GM12878 (cell line): Measurements from ENCODE around the gene RIC8B. TPM values are rescaled to one million over a fixed set of nuclear protein-coding genes. Genes with fewer than 3 reads are reported as not detected.

Source experiments
- ATAC-seq: fragments of 200-7000 bp; cut with Tn5 transposase; 3 replicates; pipeline ENCODE4 v1.9.1; 2020; ENCODE audit warnings: mild to moderate bottlenecking, moderate library complexity
- BruUV-seq: library from RNA; stranded (reverse); fragments of 400-500 nt; replicated peaks from 2 replicates; lab custom pipeline; 2021; lab: Mats Ljungman, UMichigan
- CTCF ChIA-PET: fragments of 300-600 bp; sonication (Branson Sonifier 250); formaldehyde crosslinking; extraction: SDS; loops from one replicate; lab custom pipeline; 2021; ENCODE audit warnings: inconsistent platforms; lab: Yijun Ruan, JAX
- POLR2A ChIA-PET: fragments of 350-600 bp; formaldehyde crosslinking; extraction: SDS; loops from one replicate; lab custom pipeline; 2021; ENCODE audit warnings: inconsistent platforms; lab: Charles Lee
- RAD21 ChIA-PET: fragments of 300-600 bp; sonication (Branson Sonifier 250); formaldehyde crosslinking; loops from one replicate; lab custom pipeline; 2023; ENCODE audit warnings: antibody characterized with exemption; ENCODE audit not compliant: unreplicated experiment; lab: Charles Lee
- SMC1A ChIA-PET: fragments of 300-600 bp; sonication (Branson Sonifier 250); formaldehyde crosslinking; loops from one replicate; lab custom pipeline; 2023; ENCODE audit not compliant: unreplicated experiment, uncharacterized antibody; lab: Charles Lee
- DNase-seq: peaks from one replicate; pipeline ENCODE4 v3.0.0-alpha.2; 2011; ENCODE audit warnings: low read depth, low spot score
- FAIRE-seq: peaks from 3 replicates; lab custom pipeline; 2011; peaks lifted over from hg19 to GRCh38; lab: Jason Lieb, UNC
- H2AFZ ChIP-seq: 2 replicates; pipeline ENCODE4 v1.6.0; 2011; ENCODE audit warnings: low read depth, low read length, control low read depth; ENCODE audit not compliant: control insufficient read depth
- H3K27ac ChIP-seq: 2 replicates; pipeline ENCODE4 v1.5.1; 2011; ENCODE audit warnings: control low read depth; ENCODE audit not compliant: control insufficient read depth, insufficient read depth
- H3K27me3 ChIP-seq, 2 experiments: replicated peaks in 1 of 2; 2 replicates each; pipeline versions ENCODE4 v1.6.0 to v1.6.1; 2011; ENCODE audit warnings: low read length in 1 of 2; ENCODE audit not compliant: control insufficient read depth in 2 of 2, insufficient read depth in 2 of 2
- H3K36me3 ChIP-seq, 2 experiments: 2 replicates each; pipeline ENCODE4 v1.5.1; 2011; ENCODE audit warnings: low read length in 1 of 2; ENCODE audit not compliant: control insufficient read depth in 2 of 2, insufficient read depth in 2 of 2
- H3K4me1 ChIP-seq: 2 replicates; pipeline ENCODE4 v1.6.1; 2011; ENCODE audit warnings: mild to moderate bottlenecking, low read length, moderate library complexity, mixed read lengths; ENCODE audit not compliant: control insufficient read depth, insufficient read depth
- H3K4me2 ChIP-seq: 2 replicates; pipeline ENCODE4 v1.6.0; 2011; ENCODE audit warnings: control low read depth; ENCODE audit not compliant: control insufficient read depth, insufficient read depth
- H3K4me3 ChIP-seq: fragments of 200-600 bp; sonication (generic); 2 replicates; pipeline ENCODE4 v1.5.1; 2016
- H3K79me2 ChIP-seq: 2 replicates; pipeline ENCODE4 v1.6.0; 2011; ENCODE audit warnings: low read length; ENCODE audit not compliant: control insufficient read depth, insufficient read depth
- H3K9ac ChIP-seq: 2 replicates; pipeline ENCODE4 v1.8.0; 2011; ENCODE audit warnings: low read length, control low read depth, mixed read lengths; ENCODE audit not compliant: control insufficient read depth, insufficient read depth
- H3K9me3 ChIP-seq: replicated peaks from 3 replicates; pipeline ENCODE4 v1.5.1; 2011; ENCODE audit warnings: mild to moderate bottlenecking, low read length; ENCODE audit not compliant: control insufficient read depth, insufficient read depth
- H4K20me1 ChIP-seq: 2 replicates; pipeline ENCODE4 v1.6.0; 2011; ENCODE audit not compliant: control insufficient read depth, insufficient read depth
- MYB ChIP-seq: fragments of 150-350 bp; IDR thresholded peaks from 2 replicates; pipeline ENCODE4 v1.6.1; 2014; ENCODE audit warnings: mild to moderate bottlenecking, low read depth, low read length, borderline replicate concordance
- WGBS: methylation state at CpG from one replicate; pipeline ENCODE4 v1.1.6; 2016; ENCODE audit warnings: low lambda C conversion rate; ENCODE audit not compliant: insufficient replicate concordance, insufficient coverage; ENCODE audit errors: missing lambda C conversion rate; 5-methylcytosine and 5-hydroxymethylcytosine counted together
- in situ Hi-C: fragments of 300-500 bp; cut with MboI; formaldehyde crosslinking; loops from 9 replicates; pipeline ENCODE4 v1.14.3; 2018; ENCODE audit warnings: mixed read lengths
- intact Hi-C: fragments of 100-400 bp; cut with micrococcal nuclease; formaldehyde crosslinking; loops from one replicate; pipeline ENCODE4 v1.14.2; 2022; ENCODE audit not compliant: unreplicated experiment
- polyA plus RNA-seq, 11 experiments: library from polyadenylated mRNA; depleted of rRNA in 4 of 11; unstranded in 6 of 11; stranded (reverse) in 5 of 11; fragments of >200 nt; fragmentation: Nextera tagmentation in 4 of 11; fragmentation: Illumina TruSeq in 1 of 11; extraction: Ambion mirVana in 4 of 11; extraction: Trizol in 1 of 11; gene quantifications; 1 replicate in 1 of 11; 2 replicates in 10 of 11; pipeline versions ENCODE4 v1.2.1 to v1.2.3, GENCODE V29; 2011 to 2016; ENCODE audit warnings: inconsistent platforms in 2 of 11, missing spikeins in 2 of 11, low read depth in 1 of 11
- total RNA-seq, 4 experiments: library from RNA; depleted of rRNA in 3 of 4; stranded (reverse); fragments of >200 nt in 3 of 4; fragmentation: Illumina TruSeq in 1 of 4; extraction: Trizol in 1 of 4; gene quantifications; 2 replicates each; pipeline versions ENCODE4 v1.2.1 to v1.2.3, GENCODE V29; 2013 to 2021
- TF ChIP-seq, protein P1 (sequence below): fragments of 450-650 bp; IDR thresholded peaks from 2 replicates; pipeline ENCODE4 v1.6.1; 2018; ENCODE audit warnings: borderline replicate concordance, mild to moderate bottlenecking; ENCODE audit not compliant: partially characterized antibody

RIC8B gene
- total and polyA plus RNA-seq, 10 of the 15 experiments (the other 5 are each of a cell fraction or from before 2014, with no cell fraction given), result 2.3 to 10.8 (median 6.2) TPM

DNA sequence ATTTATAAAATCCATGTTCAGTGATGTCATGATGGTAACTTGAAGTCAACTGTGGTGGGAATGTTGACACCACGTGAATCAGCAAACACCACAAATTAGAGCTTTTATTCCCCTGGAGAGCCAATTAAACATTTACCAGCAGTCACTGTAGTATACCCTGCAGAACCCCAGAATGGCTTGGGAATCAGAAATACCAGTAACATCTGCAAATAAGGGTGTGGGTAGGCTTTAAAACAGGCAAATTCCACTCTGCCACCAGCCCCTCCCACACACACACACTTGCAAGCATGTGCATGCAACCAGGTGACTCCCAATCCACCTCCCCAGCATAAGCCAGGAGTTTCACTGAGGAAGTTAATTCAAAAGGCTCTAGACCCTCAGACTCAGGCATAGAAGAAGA is 117.6 kb downstream of the RIC8B start (continued):
- no peak for TF ChIP-seq MYB
- TF ChIP-seq, all 136 proteins: peak for 0

DNA sequence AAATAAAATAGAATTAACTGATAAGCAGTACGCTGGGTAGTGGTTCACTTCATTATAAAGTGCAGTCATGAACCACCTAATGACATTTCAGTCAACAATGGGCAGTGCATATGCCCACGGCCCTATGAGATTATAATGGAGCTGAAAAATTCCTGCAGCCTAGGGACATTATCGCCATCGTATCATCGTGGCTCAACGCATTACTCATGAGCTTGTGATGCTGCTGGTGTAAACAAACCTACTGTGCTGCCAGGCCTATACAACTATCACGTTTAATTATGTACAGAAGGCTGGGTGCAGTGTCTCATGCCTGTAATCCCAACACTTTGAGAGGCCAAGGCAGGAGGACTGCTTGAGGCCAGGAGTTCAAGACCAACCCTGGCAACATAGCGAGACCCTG is 119.0 kb downstream of the RIC8B start:
- ATAC-seq (no peak), FAIRE-seq (no peak), DNase-seq (no peak)
- in situ Hi-C loops, result no loop called here
- ChIA-PET CTCF (interaction anchor here (0.5 to 0.6 kb wide), 2 partner anchors 152 to 548 kb away, joined by 3 read pairs; no protein-coding TSS in a partner anchor), SMC1A (interaction anchor here (0.7 to 1.2 kb wide), 2 partner anchors 17 kb away, joined by 3 read pairs; no protein-coding TSS in a partner anchor), POLR2A (no interaction called here), RAD21 (interaction anchor here (0.9 kb wide), 1 partner anchor 17 kb away, joined by 3 read pairs; no protein-coding TSS in a partner anchor)
- TF ChIP-seq, protein P1, sequence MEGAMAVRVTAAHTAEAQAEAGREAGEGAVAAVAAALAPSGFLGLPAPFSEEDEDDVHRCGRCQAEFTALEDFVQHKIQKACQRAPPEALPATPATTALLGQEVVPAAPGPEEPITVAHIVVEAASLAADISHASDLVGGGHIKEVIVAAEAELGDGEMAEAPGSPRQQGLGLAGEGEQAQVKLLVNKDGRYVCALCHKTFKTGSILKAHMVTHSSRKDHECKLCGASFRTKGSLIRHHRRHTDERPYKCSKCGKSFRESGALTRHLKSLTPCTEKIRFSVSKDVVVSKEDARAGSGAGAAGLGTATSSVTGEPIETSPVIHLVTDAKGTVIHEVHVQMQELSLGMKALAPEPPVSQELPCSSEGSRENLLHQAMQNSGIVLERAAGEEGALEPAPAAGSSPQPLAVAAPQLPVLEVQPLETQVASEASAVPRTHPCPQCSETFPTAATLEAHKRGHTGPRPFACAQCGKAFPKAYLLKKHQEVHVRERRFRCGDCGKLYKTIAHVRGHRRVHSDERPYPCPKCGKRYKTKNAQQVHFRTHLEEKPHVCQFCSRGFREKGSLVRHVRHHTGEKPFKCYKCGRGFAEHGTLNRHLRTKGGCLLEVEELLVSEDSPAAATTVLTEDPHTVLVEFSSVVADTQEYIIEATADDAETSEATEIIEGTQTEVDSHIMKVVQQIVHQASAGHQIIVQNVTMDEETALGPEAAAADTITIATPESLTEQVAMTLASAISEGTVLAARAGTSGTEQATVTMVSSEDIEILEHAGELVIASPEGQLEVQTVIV, result no peak
- Histone ChIP-seq H3K27ac (no peak overlapping the region), H3K4me3 (no peak overlapping the region), H2AFZ (no peak overlapping the region), H3K9ac (no peak overlapping the region), H3K4me2 (no peak overlapping the region), H4K20me1 (no peaks in the 10 kb centered on the region), H3K27me3 (peaks cover 0 to 2% of the 10 kb centered on the region in 2 experiments; a peak in 2 of 4 replicates), H3K9me3 (no peaks in the 10 kb centered on the region), H3K36me3 (no peaks in the 10 kb centered on the region), H3K79me2 (no peaks in the 10 kb centered on the region), H3K4me1 (no peaks in the 10 kb centered on the region)
- 76% methylated on average over 8 of the region's 8 CpGs for WGBS
- intact Hi-C loops, result no loop called here
- no TSS peak for BruUV-seq
